ENCODE measurements around the gene DOCK8.

DOCK8 gene

DNA sequence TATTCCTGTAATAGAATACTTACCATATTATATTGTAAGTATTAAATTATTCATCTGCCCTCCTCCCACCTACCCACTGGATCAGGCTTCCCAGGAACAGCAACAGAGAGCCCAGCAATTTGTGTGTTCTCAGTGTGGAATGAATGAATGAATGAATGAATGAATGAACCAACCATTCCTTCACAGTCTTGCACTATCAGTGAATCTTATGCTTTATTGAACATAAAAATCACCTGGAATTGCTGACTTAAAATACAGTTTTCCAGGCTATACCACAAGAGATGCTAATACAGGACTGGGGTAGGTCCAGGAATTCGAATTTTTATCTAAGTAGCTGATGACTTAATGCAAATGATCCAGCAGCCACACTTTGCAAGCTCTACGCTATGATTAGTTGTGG is 51.6 kb downstream of the DOCK8 start:
- no CpG with 5 or more reads among the region's 2 CpGs for WGBS (ENCODE audit: insufficient coverage, insufficient read length)
- no peaks in the 10 kb centered on the region for H3K4me1 ChIP-seq (ENCODE audit: control insufficient read depth, insufficient read depth, low read length)
- H3K27ac ChIP-seq (ENCODE audit: low read length), result no peak overlapping the region
- no peaks in the 10 kb centered on the region for H3K9me3 ChIP-seq (ENCODE audit: control insufficient read depth, insufficient read depth, low read length)
- DNase-seq (ENCODE audit: low read depth, low spot score), result no peak
- no peaks in the 10 kb centered on the region for H3K27me3 ChIP-seq (ENCODE audit: control insufficient read depth, insufficient read depth, low read length)
- H3K4me3 ChIP-seq (ENCODE audit: low read length), result no peak overlapping the region
- H3K36me3 ChIP-seq (ENCODE audit: control insufficient read depth, insufficient read depth, low read length), result no peaks in the 10 kb centered on the region

GRCh38 chr9:268616-269015 is 54.0 kb downstream of the DOCK8 start:
- Histone ChIP-seq H3K4me1 (ENCODE audit: control insufficient read depth, insufficient read depth, low read length) (no peaks in the 10 kb centered on the region), H3K27ac (ENCODE audit: low read length) (no peak overlapping the region), H3K9me3 (ENCODE audit: control insufficient read depth, insufficient read depth, low read length) (no peaks in the 10 kb centered on the region), H3K36me3 (ENCODE audit: control insufficient read depth, insufficient read depth, low read length) (no peaks in the 10 kb centered on the region), H3K4me3 (ENCODE audit: low read length) (no peak overlapping the region), H3K27me3 (ENCODE audit: control insufficient read depth, insufficient read depth, low read length) (no peaks in the 10 kb centered on the region)
- WGBS (ENCODE audit: insufficient coverage, insufficient read length), result no CpG with 5 or more reads among the region's 1 CpG
- no peak for DNase-seq (ENCODE audit: low read depth, low spot score)

GRCh38 chr9:269081-269711 is 54.5 kb downstream of the DOCK8 start:
- WGBS (ENCODE audit: insufficient coverage, insufficient read length), result no CpG with 5 or more reads among the region's 6 CpGs
- H3K36me3 ChIP-seq (ENCODE audit: control insufficient read depth, insufficient read depth, low read length), result no peaks in the 10 kb centered on the region
- H3K9me3 ChIP-seq (ENCODE audit: control insufficient read depth, insufficient read depth, low read length), result no peaks in the 10 kb centered on the region
- H3K4me3 ChIP-seq (ENCODE audit: low read length), result no peak overlapping the region
- no peak overlapping the region for H3K27ac ChIP-seq (ENCODE audit: low read length)
- H3K4me1 ChIP-seq (ENCODE audit: control insufficient read depth, insufficient read depth, low read length), result no peaks in the 10 kb centered on the region
- no peaks in the 10 kb centered on the region for H3K27me3 ChIP-seq (ENCODE audit: control insufficient read depth, insufficient read depth, low read length)
- DNase-seq (ENCODE audit: low read depth, low spot score), result no peak

GRCh38 chr9:270657-271237 is 56.1 kb downstream of the DOCK8 start:
- H3K4me1 ChIP-seq (ENCODE audit: control insufficient read depth, insufficient read depth, low read length), result no peaks in the 10 kb centered on the region
- H3K27ac ChIP-seq (ENCODE audit: low read length), result no peak overlapping the region
- no peaks in the 10 kb centered on the region for H3K27me3 ChIP-seq (ENCODE audit: control insufficient read depth, insufficient read depth, low read length)
- WGBS (ENCODE audit: insufficient coverage, insufficient read length), result no CpG with 5 or more reads among the region's 2 CpGs
- no peak for DNase-seq (ENCODE audit: low read depth, low spot score)
- H3K9me3 ChIP-seq (ENCODE audit: control insufficient read depth, insufficient read depth, low read length), result no peaks in the 10 kb centered on the region
- H3K36me3 ChIP-seq (ENCODE audit: control insufficient read depth, insufficient read depth, low read length), result no peaks in the 10 kb centered on the region
- no peak overlapping the region for H3K4me3 ChIP-seq (ENCODE audit: low read length)

- no peak overlapping the region for H3K27ac ChIP-seq (ENCODE audit: low read length)
- no CpG with 5 or more reads among the region's 17 CpGs for WGBS (ENCODE audit: insufficient coverage, insufficient read length)
These were observed 57.9 kb downstream of the DOCK8 start for GRCh38 chr9:272251-273213.

DNA sequence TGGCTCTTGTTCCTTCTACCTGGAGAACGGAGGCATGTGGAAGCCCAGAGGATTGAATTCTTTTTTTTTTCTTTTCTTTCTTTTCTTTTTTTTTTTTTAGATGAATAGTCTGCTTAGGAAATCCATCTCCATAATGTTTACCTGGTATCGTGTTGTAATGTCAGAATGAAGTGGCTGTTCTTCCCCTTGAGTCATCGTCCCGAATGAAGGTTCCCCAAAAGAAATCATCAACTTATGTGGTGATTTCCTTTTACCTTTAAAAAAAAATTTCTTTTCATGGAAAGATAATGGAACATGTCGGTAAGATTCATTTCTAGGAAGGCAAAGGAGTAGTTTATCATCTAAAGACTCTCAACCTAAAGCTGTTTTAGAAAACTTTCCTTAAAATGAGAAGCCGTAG is 59.7 kb downstream of the DOCK8 start:
- no peaks in the 10 kb centered on the region for H3K9me3 ChIP-seq (ENCODE audit: control insufficient read depth, insufficient read depth, low read length)

More at GRCh38 chr9:272251-273213, 57.9 kb downstream of the DOCK8 start:
- Histone ChIP-seq H3K4me1 (ENCODE audit: control insufficient read depth, insufficient read depth, low read length) (no peaks in the 10 kb centered on the region), H3K27me3 (ENCODE audit: control insufficient read depth, insufficient read depth, low read length) (no peaks in the 10 kb centered on the region), H3K4me3 (ENCODE audit: low read length) (no peak overlapping the region), H3K36me3 (ENCODE audit: control insufficient read depth, insufficient read depth, low read length) (no peaks in the 10 kb centered on the region), H3K9me3 (ENCODE audit: control insufficient read depth, insufficient read depth, low read length) (no peaks in the 10 kb centered on the region)
- DNase-seq (ENCODE audit: low read depth, low spot score), result no peak

DNA sequence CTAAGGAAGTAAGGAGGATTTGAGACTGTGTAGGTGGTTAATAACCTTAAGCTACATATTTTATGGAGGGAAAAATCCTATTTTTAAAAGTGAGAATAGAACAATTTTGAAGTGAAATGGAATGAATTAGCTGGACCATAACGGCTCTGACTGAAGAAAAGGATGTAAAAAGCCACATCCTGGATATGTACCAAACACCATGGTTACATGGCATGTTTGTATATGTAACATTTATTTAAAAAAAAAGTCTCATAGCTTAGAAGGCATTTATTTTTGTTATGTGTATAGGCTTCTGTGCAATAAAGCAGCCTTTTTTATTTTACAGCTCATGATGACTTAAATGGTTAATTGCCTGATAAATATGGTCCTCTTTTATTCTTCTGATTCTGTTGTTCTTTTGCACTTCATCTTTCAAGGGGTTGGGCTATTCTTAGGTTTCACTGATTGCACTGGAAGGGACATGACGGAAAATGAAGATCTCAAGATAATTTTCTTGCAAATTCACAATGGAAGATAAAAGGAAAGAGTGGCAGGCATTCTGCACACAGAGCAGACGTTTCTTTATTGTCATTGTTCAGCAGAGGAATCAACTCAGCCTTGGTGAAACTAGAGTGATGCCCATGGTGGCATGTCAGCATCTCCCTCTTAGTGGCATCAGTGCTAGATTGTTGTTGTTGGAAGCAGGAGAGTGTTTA is 63.1 kb downstream of the DOCK8 start:
- no peaks in the 10 kb centered on the region for H3K27me3 ChIP-seq (ENCODE audit: control insufficient read depth, insufficient read depth, low read length)
- H3K4me3 ChIP-seq (ENCODE audit: low read length), result no peak overlapping the region
- no peaks in the 10 kb centered on the region for H3K4me1 ChIP-seq (ENCODE audit: control insufficient read depth, insufficient read depth, low read length)
- no peak for DNase-seq (ENCODE audit: low read depth, low spot score)
- H3K27ac ChIP-seq (ENCODE audit: low read length), result no peak overlapping the region
- H3K9me3 ChIP-seq (ENCODE audit: control insufficient read depth, insufficient read depth, low read length), result no peaks in the 10 kb centered on the region
- H3K36me3 ChIP-seq (ENCODE audit: control insufficient read depth, insufficient read depth, low read length), result no peaks in the 10 kb centered on the region
- WGBS (ENCODE audit: insufficient coverage, insufficient read length), result no CpG with 5 or more reads among the region's 3 CpGs

More for the DNA sequence above, 59.7 kb downstream of the DOCK8 start:
- no peaks in the 10 kb centered on the region for H3K4me1 ChIP-seq (ENCODE audit: control insufficient read depth, insufficient read depth, low read length)
- H3K27ac ChIP-seq (ENCODE audit: low read length), result no peak overlapping the region
- H3K27me3 ChIP-seq (ENCODE audit: control insufficient read depth, insufficient read depth, low read length), result no peaks in the 10 kb centered on the region
- no peaks in the 10 kb centered on the region for H3K36me3 ChIP-seq (ENCODE audit: control insufficient read depth, insufficient read depth, low read length)
- WGBS (ENCODE audit: insufficient coverage, insufficient read length), result no CpG with 5 or more reads among the region's 6 CpGs
- DNase-seq (ENCODE audit: low read depth, low spot score), result no peak
- no peak overlapping the region for H3K4me3 ChIP-seq (ENCODE audit: low read length)

GRCh38 chr9:278651-279050 is 64.0 kb downstream of the DOCK8 start:
- Histone ChIP-seq H3K9me3 (ENCODE audit: control insufficient read depth, insufficient read depth, low read length) (no peaks in the 10 kb centered on the region), H3K4me3 (ENCODE audit: low read length) (no peak overlapping the region), H3K36me3 (ENCODE audit: control insufficient read depth, insufficient read depth, low read length) (no peaks in the 10 kb centered on the region), H3K27ac (ENCODE audit: low read length) (no peak overlapping the region), H3K27me3 (ENCODE audit: control insufficient read depth, insufficient read depth, low read length) (no peaks in the 10 kb centered on the region), H3K4me1 (ENCODE audit: control insufficient read depth, insufficient read depth, low read length) (no peaks in the 10 kb centered on the region)
- no peak for DNase-seq (ENCODE audit: low read depth, low spot score)
- no CpG with 5 or more reads among the region's 8 CpGs for WGBS (ENCODE audit: insufficient coverage, insufficient read length)

- no peak overlapping the region for H3K27ac ChIP-seq (ENCODE audit: low read length)
- DNase-seq (ENCODE audit: low read depth, low spot score), result no peak
- H3K36me3 ChIP-seq (ENCODE audit: control insufficient read depth, insufficient read depth, low read length), result no peaks in the 10 kb centered on the region
- no peaks in the 10 kb centered on the region for H3K27me3 ChIP-seq (ENCODE audit: control insufficient read depth, insufficient read depth, low read length)
- no peak overlapping the region for H3K4me3 ChIP-seq (ENCODE audit: low read length)
- WGBS (ENCODE audit: insufficient coverage, insufficient read length), result no CpG with 5 or more reads among the region's 4 CpGs
- H3K9me3 ChIP-seq (ENCODE audit: control insufficient read depth, insufficient read depth, low read length), result no peaks in the 10 kb centered on the region
- H3K4me1 ChIP-seq (ENCODE audit: control insufficient read depth, insufficient read depth, low read length), result no peaks in the 10 kb centered on the region
These were observed 65.0 kb downstream of the DOCK8 start for GRCh38 chr9:279674-280073.
